GM12878 (cell line): ENCODE results near the gene DCDC1. TPM values are rescaled to one million over a fixed set of nuclear protein-coding genes. Genes with fewer than 3 reads are reported as not detected.

Source experiments
- ATAC-seq: fragments of 200-7000 bp; cut with Tn5 transposase; 3 replicates; pipeline ENCODE4 v1.9.1; 2020; ENCODE audit warnings: mild to moderate bottlenecking, moderate library complexity
- BruUV-seq: library from RNA; stranded (reverse); fragments of 400-500 nt; replicated peaks from 2 replicates; lab custom pipeline; 2021; lab: Mats Ljungman, UMichigan
- CTCF ChIA-PET: fragments of 300-600 bp; sonication (Branson Sonifier 250); formaldehyde crosslinking; extraction: SDS; loops from one replicate; lab custom pipeline; 2021; ENCODE audit warnings: inconsistent platforms; lab: Yijun Ruan, JAX
- POLR2A ChIA-PET: fragments of 350-600 bp; formaldehyde crosslinking; extraction: SDS; loops from one replicate; lab custom pipeline; 2021; ENCODE audit warnings: inconsistent platforms; lab: Charles Lee
- RAD21 ChIA-PET: fragments of 300-600 bp; sonication (Branson Sonifier 250); formaldehyde crosslinking; loops from one replicate; lab custom pipeline; 2023; ENCODE audit warnings: antibody characterized with exemption; ENCODE audit not compliant: unreplicated experiment; lab: Charles Lee
- SMC1A ChIA-PET: fragments of 300-600 bp; sonication (Branson Sonifier 250); formaldehyde crosslinking; loops from one replicate; lab custom pipeline; 2023; ENCODE audit not compliant: unreplicated experiment, uncharacterized antibody; lab: Charles Lee
- DNase-seq: peaks from one replicate; pipeline ENCODE4 v3.0.0-alpha.2; 2011; ENCODE audit warnings: low read depth, low spot score
- FAIRE-seq: peaks from 3 replicates; lab custom pipeline; 2011; peaks lifted over from hg19 to GRCh38; lab: Jason Lieb, UNC
- H2AFZ ChIP-seq: 2 replicates; pipeline ENCODE4 v1.6.0; 2011; ENCODE audit warnings: low read depth, low read length, control low read depth; ENCODE audit not compliant: control insufficient read depth
- H3K27ac ChIP-seq: 2 replicates; pipeline ENCODE4 v1.5.1; 2011; ENCODE audit warnings: control low read depth; ENCODE audit not compliant: control insufficient read depth, insufficient read depth
- H3K27me3 ChIP-seq, 2 experiments: replicated peaks in 1 of 2; 2 replicates each; pipeline versions ENCODE4 v1.6.0 to v1.6.1; 2011; ENCODE audit warnings: low read length in 1 of 2; ENCODE audit not compliant: control insufficient read depth in 2 of 2, insufficient read depth in 2 of 2
- H3K36me3 ChIP-seq, 2 experiments: 2 replicates each; pipeline ENCODE4 v1.5.1; 2011; ENCODE audit warnings: low read length in 1 of 2; ENCODE audit not compliant: control insufficient read depth in 2 of 2, insufficient read depth in 2 of 2
- H3K4me1 ChIP-seq: 2 replicates; pipeline ENCODE4 v1.6.1; 2011; ENCODE audit warnings: mild to moderate bottlenecking, low read length, moderate library complexity, mixed read lengths; ENCODE audit not compliant: control insufficient read depth, insufficient read depth
- H3K4me2 ChIP-seq: 2 replicates; pipeline ENCODE4 v1.6.0; 2011; ENCODE audit warnings: control low read depth; ENCODE audit not compliant: control insufficient read depth, insufficient read depth
- H3K4me3 ChIP-seq: fragments of 200-600 bp; sonication (generic); 2 replicates; pipeline ENCODE4 v1.5.1; 2016
- H3K79me2 ChIP-seq: 2 replicates; pipeline ENCODE4 v1.6.0; 2011; ENCODE audit warnings: low read length; ENCODE audit not compliant: control insufficient read depth, insufficient read depth
- H3K9ac ChIP-seq: 2 replicates; pipeline ENCODE4 v1.8.0; 2011; ENCODE audit warnings: low read length, control low read depth, mixed read lengths; ENCODE audit not compliant: control insufficient read depth, insufficient read depth
- H3K9me3 ChIP-seq: replicated peaks from 3 replicates; pipeline ENCODE4 v1.5.1; 2011; ENCODE audit warnings: mild to moderate bottlenecking, low read length; ENCODE audit not compliant: control insufficient read depth, insufficient read depth
- H4K20me1 ChIP-seq: 2 replicates; pipeline ENCODE4 v1.6.0; 2011; ENCODE audit not compliant: control insufficient read depth, insufficient read depth
- BCL3 ChIP-seq: IDR thresholded peaks from 2 replicates; pipeline ENCODE4 v1.6.1; 2011; ENCODE audit warnings: borderline replicate concordance, low read depth, mild to moderate bottlenecking, moderate library complexity, low read length; ENCODE audit not compliant: insufficient read depth, poor library complexity, severe bottlenecking
- CEBPB ChIP-seq, 2 experiments: fragments of 150-350 bp in 1 of 2; IDR thresholded peaks; 2 replicates each; pipeline ENCODE4 v1.6.1; 2012 to 2014; ENCODE audit warnings: low read depth in 2 of 2, low read length in 2 of 2, borderline replicate concordance in 1 of 2, inconsistent platforms in 1 of 2
- CTCF ChIP-seq, 3 experiments: IDR thresholded peaks in 2 of 3; conservative IDR thresholded peaks in 1 of 3; 2 replicates each; pipeline ENCODE4 v1.5.1; 2011; ENCODE audit warnings: low read depth in 3 of 3, low read length in 3 of 3, mild to moderate bottlenecking in 3 of 3, control low read depth in 2 of 3, moderate library complexity in 2 of 3, inconsistent platforms in 1 of 3, mixed read lengths in 1 of 3; ENCODE audit not compliant: control insufficient read depth in 2 of 3, insufficient read depth in 1 of 3; ENCODE audit errors: extremely low read depth in 1 of 3
- EGR1 ChIP-seq, 2 experiments: IDR thresholded peaks; 1 replicate in 1 of 2; 2 replicates in 1 of 2; pipeline ENCODE4 v1.6.1; 2011 to 2012; ENCODE audit warnings: low read depth in 2 of 2, low read length in 2 of 2, borderline replicate concordance in 1 of 2, mild to moderate bottlenecking in 1 of 2, moderate library complexity in 1 of 2
- MTA2 ChIP-seq: fragments of 450-650 bp; IDR thresholded peaks from 2 replicates; pipeline ENCODE4 v1.6.1; 2016; ENCODE audit warnings: low read depth, mild to moderate bottlenecking, moderate library complexity
- MXI1 ChIP-seq: fragments of 150-350 bp; IDR thresholded peaks from 2 replicates; pipeline ENCODE4 v1.6.1; 2011; ENCODE audit warnings: low read depth, mild to moderate bottlenecking, inconsistent platforms, low read length, improper control_type of control experiment
- POLR2AphosphoS2 ChIP-seq: IDR thresholded peaks from 2 replicates; pipeline ENCODE4 v1.6.1; 2011; ENCODE audit warnings: low read depth, mild to moderate bottlenecking, low read length, improper control_type of control experiment, moderate library complexity
- POU2F2 ChIP-seq: IDR thresholded peaks from 3 replicates; pipeline ENCODE4 v1.6.1; 2011; ENCODE audit warnings: low read depth, mild to moderate bottlenecking, low read length, borderline replicate concordance
- TCF12 ChIP-seq: IDR thresholded peaks from 2 replicates; pipeline ENCODE4 v1.6.1; 2011; ENCODE audit warnings: low read depth, mild to moderate bottlenecking, low read length
- WRNIP1 ChIP-seq: IDR thresholded peaks from 2 replicates; pipeline ENCODE4 v1.6.1; 2011; ENCODE audit warnings: low read depth, low read length, improper control_type of control experiment, borderline replicate concordance
- ZZZ3 ChIP-seq: IDR thresholded peaks from 2 replicates; pipeline ENCODE4 v1.6.1; 2011; ENCODE audit warnings: low read depth; ENCODE audit not compliant: control insufficient read depth, insufficient read length
- WGBS: methylation state at CpG from one replicate; pipeline ENCODE4 v1.1.6; 2016; ENCODE audit warnings: low lambda C conversion rate; ENCODE audit not compliant: insufficient replicate concordance, insufficient coverage; ENCODE audit errors: missing lambda C conversion rate; 5-methylcytosine and 5-hydroxymethylcytosine counted together
- in situ Hi-C: fragments of 300-500 bp; cut with MboI; formaldehyde crosslinking; loops from 9 replicates; pipeline ENCODE4 v1.14.3; 2018; ENCODE audit warnings: mixed read lengths
- intact Hi-C: fragments of 100-400 bp; cut with micrococcal nuclease; formaldehyde crosslinking; loops from one replicate; pipeline ENCODE4 v1.14.2; 2022; ENCODE audit not compliant: unreplicated experiment
- polyA plus RNA-seq, 11 experiments: library from polyadenylated mRNA; depleted of rRNA in 4 of 11; unstranded in 6 of 11; stranded (reverse) in 5 of 11; fragments of >200 nt; fragmentation: Nextera tagmentation in 4 of 11; fragmentation: Illumina TruSeq in 1 of 11; extraction: Ambion mirVana in 4 of 11; extraction: Trizol in 1 of 11; gene quantifications; 1 replicate in 1 of 11; 2 replicates in 10 of 11; pipeline versions ENCODE4 v1.2.1 to v1.2.3, GENCODE V29; 2011 to 2016; ENCODE audit warnings: inconsistent platforms in 2 of 11, missing spikeins in 2 of 11, low read depth in 1 of 11
- total RNA-seq, 4 experiments: library from RNA; depleted of rRNA in 3 of 4; stranded (reverse); fragments of >200 nt in 3 of 4; fragmentation: Illumina TruSeq in 1 of 4; extraction: Trizol in 1 of 4; gene quantifications; 2 replicates each; pipeline versions ENCODE4 v1.2.1 to v1.2.3, GENCODE V29; 2013 to 2021

Gene DCDC1
- total and polyA plus RNA-seq, 10 of the 15 experiments (the other 5 are each of a cell fraction or from before 2014, with no cell fraction given): not detected

GRCh38 chr11:31096191-31096805 lies 273.2 kb downstream of the DCDC1 start:
- Histone ChIP-seq H4K20me1 (no peaks in the 10 kb centered on the region), H3K9me3 (no peaks in the 10 kb centered on the region), H3K4me2 (no peak overlapping the region), H3K4me3 (no peak overlapping the region), H3K36me3 (no peaks in the 10 kb centered on the region), H3K79me2 (no peaks in the 10 kb centered on the region), H3K4me1 (no peaks in the 10 kb centered on the region), H3K27me3 (no peaks in the 10 kb centered on the region), H3K9ac (no peak overlapping the region), H3K27ac (no peak overlapping the region), H2AFZ (no peak overlapping the region)
- intact Hi-C loops (no loop called here), in situ Hi-C loops (no loop called here)
- CTCF ChIA-PET: interaction anchor here (0.7 to 2.3 kb wide), 2 partner anchors 10 to 240 kb away, joined by 3 to 23 read pairs; no protein-coding TSS in a partner anchor
- FAIRE-seq (no peak), ATAC-seq (peak; percentile 31), DNase-seq (no peak)
- BruUV-seq: no TSS peak
- POLR2A ChIA-PET: no interaction called here
- RAD21 ChIA-PET: no interaction called here
- no peak for TF ChIP-seq BCL3
- no peak for TF ChIP-seq ZZZ3
- TF ChIP-seq POLR2AphosphoS2: no peak
- no peak for TF ChIP-seq POU2F2
- TF ChIP-seq WRNIP1: no peak
- no peak for TF ChIP-seq CTCF (IDR thresholded peaks at IDR 0.05 in 2 of 3, conservative IDR thresholded peaks at IDR 0.05 in 1 of 3; ENCODE audit: control insufficient read depth in 2 of 3, extremely low read depth in 1 of 3, insufficient read depth in 1 of 3, low read depth in 3 of 3, low read length in 3 of 3)
- no peak for TF ChIP-seq CEBPB (IDR thresholded peaks at IDR 0.05; ENCODE audit: borderline replicate concordance in 1 of 2, low read depth in 2 of 2, low read length in 2 of 2)
- TF ChIP-seq TCF12: no peak
- no peak for TF ChIP-seq MXI1
- no peak for TF ChIP-seq MTA2
- no peak for TF ChIP-seq EGR1 (IDR thresholded peaks at IDR 0.05; ENCODE audit: borderline replicate concordance in 1 of 2, low read depth in 2 of 2, low read length in 2 of 2)
- SMC1A ChIA-PET: interaction anchor here (0.6 to 1.8 kb wide), 3 partner anchors 9 to 18 kb away, joined by 3 to 9 read pairs (median 3); no protein-coding TSS in a partner anchor
- 0% methylated on average over 2 of the region's 2 CpGs for WGBS
